ENCODE measurements around the gene ZMYM3.

- TF ChIP-seq YY1 (IDR thresholded peaks at IDR 0.05; ENCODE audit: insufficient read depth, insufficient read length) (no peak), ZNF274 (IDR thresholded peaks at IDR 0.05; ENCODE audit: low read depth, low read length) (no peak)
Measured at GRCh38 chrX:71302461-71303213, 48.7 kb upstream of the ZMYM3 start.

All from NT2/D1 (cell line).